IMR-90 (cell line): ENCODE results near the gene GPR153. TPM values are rescaled to one million over a fixed set of nuclear protein-coding genes. Genes with fewer than 3 reads are reported as not detected.

ENCODE experiments used
- ATAC-seq: fragments of 200-7000 bp; cut with Tn5 transposase; 2 replicates; pipeline ENCODE4 v1.9.1; 2020; ENCODE audit warnings: low read depth, mild to moderate bottlenecking, moderate library complexity
- BruUV-seq: library from RNA; stranded (reverse); fragments of 400-500 nt; replicated peaks from 2 replicates; lab custom pipeline; 2021; lab: Mats Ljungman, UMichigan
- CTCF ChIA-PET: fragments of 300-600 bp; formaldehyde crosslinking; extraction: SDS; loops from one replicate; lab custom pipeline; 2021; ENCODE audit warnings: antibody characterized with exemption; lab: Yijun Ruan, JAX
- POLR2A ChIA-PET: fragments of 300-600 bp; sonication (Branson Sonifier 250); formaldehyde crosslinking; loops from one replicate; lab custom pipeline; 2022; ENCODE audit warnings: antibody characterized with exemption; ENCODE audit not compliant: unreplicated experiment; lab: Charles Lee
- DNase-seq: peaks from one replicate; pipeline ENCODE4 v3.0.0; 2013
- H2AFZ ChIP-seq: replicated peaks from 2 replicates; pipeline ENCODE3; 2013; ENCODE audit warnings: low read length, mild to moderate bottlenecking; ENCODE audit not compliant: poor library complexity
- H2AK5ac ChIP-seq: 2 replicates; pipeline ENCODE4 v1.6.1; 2013; ENCODE audit warnings: low read depth, low read length, inconsistent platforms
- H2AK9ac ChIP-seq: replicated peaks from 2 replicates; pipeline ENCODE3; 2013; ENCODE audit warnings: mild to moderate bottlenecking, low read depth, low read length, moderate library complexity; ENCODE audit not compliant: poor library complexity
- H2BK120ac ChIP-seq: 2 replicates; pipeline ENCODE4 v1.6.1; 2013; ENCODE audit warnings: low read depth, low read length, inconsistent platforms
- H2BK15ac ChIP-seq: 3 replicates; pipeline ENCODE4 v1.6.1; 2013; ENCODE audit warnings: low read depth, low read length, inconsistent platforms
- H2BK20ac ChIP-seq: 2 replicates; pipeline ENCODE4 v1.6.1; 2013; ENCODE audit warnings: low read depth, mild to moderate bottlenecking, inconsistent platforms, low read length, moderate library complexity
- H2BK5ac ChIP-seq: 2 replicates; pipeline ENCODE4 v1.6.1; 2013; ENCODE audit warnings: mild to moderate bottlenecking, low read depth, low read length, inconsistent platforms; ENCODE audit not compliant: poor library complexity, severe bottlenecking
- H3K14ac ChIP-seq: replicated peaks from 2 replicates; pipeline ENCODE4 v1.6.1; 2013; ENCODE audit warnings: low read depth, low read length, inconsistent platforms
- H3K18ac ChIP-seq: 2 replicates; pipeline ENCODE4 v1.6.1; 2013; ENCODE audit warnings: low read depth, low read length, control low read depth
- H3K23ac ChIP-seq: 2 replicates; pipeline ENCODE4 v1.6.1; 2013; ENCODE audit warnings: low read depth, low read length, inconsistent platforms
- H3K27ac ChIP-seq: 2 replicates; pipeline ENCODE4 v1.5.1; 2013; ENCODE audit warnings: mild to moderate bottlenecking, control low read depth, low read length; ENCODE audit not compliant: insufficient read depth
- H3K27me3 ChIP-seq: 2 replicates; pipeline ENCODE4 v1.6.1; 2013; ENCODE audit warnings: low read length; ENCODE audit not compliant: control insufficient read depth, insufficient read depth
- H3K36me3 ChIP-seq: 2 replicates; pipeline ENCODE4 v1.6.1; 2013; ENCODE audit warnings: low read length, mixed read lengths; ENCODE audit not compliant: control insufficient read depth, insufficient read depth
- H3K4ac ChIP-seq: 2 replicates; pipeline ENCODE4 v1.6.1; 2013; ENCODE audit warnings: low read depth, low read length, inconsistent platforms
- H3K4me1 ChIP-seq: 2 replicates; pipeline ENCODE4 v1.6.1; 2013; ENCODE audit warnings: low read length, mixed read lengths; ENCODE audit not compliant: control insufficient read depth, insufficient read depth
- H3K4me2 ChIP-seq: 2 replicates; pipeline ENCODE4 v1.6.1; 2013; ENCODE audit warnings: low read depth, mild to moderate bottlenecking, control low read depth, low read length, moderate library complexity
- H3K4me3 ChIP-seq: 2 replicates; pipeline ENCODE4 v1.5.1; 2013; ENCODE audit warnings: low read depth, mild to moderate bottlenecking, control low read depth, low read length, moderate library complexity; ENCODE audit not compliant: insufficient read depth
- H3K56ac ChIP-seq: 2 replicates; pipeline ENCODE4 v1.6.1; 2013; ENCODE audit warnings: low read length, inconsistent platforms; ENCODE audit not compliant: insufficient read depth; ENCODE audit errors: extremely low read depth
- H3K79me1 ChIP-seq, 2 experiments: 2 replicates each; pipeline ENCODE4 v1.6.1; 2013; ENCODE audit warnings: low read length in 2 of 2, inconsistent platforms in 1 of 2, low read depth in 1 of 2
- H3K9ac ChIP-seq: 2 replicates; pipeline ENCODE4 v1.6.1; 2013; ENCODE audit warnings: low read depth, low read length, control low read depth
- H3K9me1 ChIP-seq: 2 replicates; pipeline ENCODE4 v1.6.1; 2013; ENCODE audit warnings: low read length, inconsistent platforms; ENCODE audit not compliant: insufficient read depth
- H3K9me3 ChIP-seq: 2 replicates; pipeline ENCODE4 v1.6.1; 2013; ENCODE audit warnings: low read length; ENCODE audit not compliant: control insufficient read depth, insufficient read depth
- H4K20me1 ChIP-seq: 2 replicates; pipeline ENCODE4 v1.6.1; 2013; ENCODE audit warnings: low read length, inconsistent platforms; ENCODE audit not compliant: insufficient read depth
- H4K5ac ChIP-seq: 2 replicates; pipeline ENCODE4 v1.6.1; 2013; ENCODE audit warnings: mild to moderate bottlenecking, low read depth, low read length, control low read depth
- H4K8ac ChIP-seq, 2 experiments: 2 replicates each; pipeline ENCODE4 v1.6.1; 2013; ENCODE audit warnings: low read depth in 2 of 2, low read length in 2 of 2, control low read depth in 1 of 2, inconsistent platforms in 1 of 2
- H4K91ac ChIP-seq: 2 replicates; pipeline ENCODE4 v1.6.1; 2013; ENCODE audit warnings: low read depth, low read length, inconsistent platforms; ENCODE audit not compliant: insufficient read depth
- NFE2L2 ChIP-seq: fragments of 150-350 bp; IDR thresholded peaks from 2 replicates; pipeline ENCODE4 v1.6.1; 2016; ENCODE audit warnings: low read depth, mild to moderate bottlenecking, low read length
- WGBS, 2 experiments: methylation state at CpG; one replicate each; pipeline versions ENCODE4 v1.1.5 to v1.1.7; 2013; ENCODE audit warnings: missing lambda C conversion rate in 2 of 2; ENCODE audit not compliant: insufficient read length in 1 of 2; ENCODE audit errors: extremely low coverage in 2 of 2; 5-methylcytosine and 5-hydroxymethylcytosine counted together
- dilution Hi-C: fragments of 300-500 bp; cut with HindIII; formaldehyde crosslinking; loops from one replicate; pipeline ENCODE4 v1.14.3; 2018; ENCODE audit warnings: low sequenced_read_pairs; ENCODE audit not compliant: unreplicated experiment
- in situ Hi-C: fragments of 300-500 bp; cut with MboI; formaldehyde crosslinking; loops from 3 replicates; pipeline ENCODE4 v1.14.3; 2019; ENCODE audit warnings: low sequenced_read_pairs, inconsistent platforms, mixed read lengths
- intact Hi-C: fragments of 100-400 bp; cut with micrococcal nuclease; formaldehyde crosslinking; loops from 2 replicates; pipeline ENCODE4 v1.10.0; 2022
- polyA plus RNA-seq, 3 experiments: library from polyadenylated mRNA; depleted of rRNA; stranded (reverse); fragments of >200 nt; gene quantifications; 2 replicates each; pipeline ENCODE4 v1.2.3, GENCODE V29; 2012; ENCODE audit warnings: low replicate concordance in 1 of 3
- total RNA-seq: library from RNA; depleted of rRNA; stranded (reverse); fragments of >200 nt; gene quantifications from 2 replicates; pipeline ENCODE4 v1.2.3, GENCODE V29; 2012

Gene GPR153
- total and polyA plus RNA-seq, 2 of the 4 experiments (the other 2 are of a cell fraction) = 1.8 to 5.2 TPM

DNA sequence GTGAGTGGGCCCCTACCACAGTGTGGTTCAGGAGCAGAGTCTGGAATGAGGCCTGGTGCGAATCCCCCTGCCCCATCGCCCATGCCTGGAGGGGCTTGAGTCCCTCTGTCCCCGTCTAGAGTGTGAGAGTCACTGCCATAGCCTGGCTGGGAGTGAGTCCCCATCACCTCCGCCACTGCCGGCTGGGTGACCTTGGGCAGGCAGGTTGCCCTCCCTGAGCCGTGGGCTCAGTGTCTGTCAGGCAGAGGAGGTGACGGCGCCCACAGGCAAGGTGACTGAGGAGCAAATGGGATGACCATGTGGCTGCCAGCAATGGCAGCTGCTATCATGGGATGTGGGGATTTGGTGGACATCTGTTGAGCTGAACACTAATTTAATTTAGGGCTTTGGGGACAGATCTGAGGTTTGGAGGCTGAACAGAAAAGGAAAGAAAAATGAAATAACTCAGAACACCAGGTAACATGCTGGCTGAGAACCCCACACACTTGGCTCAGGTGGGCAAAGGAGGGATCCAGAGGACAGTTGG, 38.1 kb upstream of the GPR153 start:
- H4K91ac ChIP-seq = no peak overlapping the region
- POLR2A ChIA-PET = no interaction called here
- H3K9me3 ChIP-seq = no peaks in the 10 kb centered on the region
- dilution Hi-C loops = no loop called here
- H3K36me3 ChIP-seq = no peaks in the 10 kb centered on the region
- no peak overlapping the region for H2BK15ac ChIP-seq
- no peaks in the 10 kb centered on the region for H3K27me3 ChIP-seq
- in situ Hi-C loops = no loop called here
- no peak overlapping the region for H3K23ac ChIP-seq
- no peak overlapping the region for H2BK120ac ChIP-seq
- no peak overlapping the region for H3K4me2 ChIP-seq
- no peak overlapping the region for H2BK20ac ChIP-seq
- ATAC-seq (no peak), DNase-seq (no peak)
- TF ChIP-seq NFE2L2 = no peak
- H2AK9ac ChIP-seq = no peak overlapping the region
- no peak overlapping the region for H4K8ac ChIP-seq
- H3K18ac ChIP-seq = no peak overlapping the region
- H3K9me1 ChIP-seq = peaks cover 7% of the 10 kb centered on the region; the same call in 1 of the 2 replicates
- H3K4ac ChIP-seq = no peak overlapping the region
- H3K4me3 ChIP-seq = no peak overlapping the region
- peaks cover 4 to 18% of the 10 kb centered on the region in 2 experiments; a peak in 3 of 4 replicates for H3K79me1 ChIP-seq
- no peak overlapping the region for H3K56ac ChIP-seq
- H2AK5ac ChIP-seq = no peak overlapping the region
- intact Hi-C loops = no loop called here
- no peak overlapping the region for H3K9ac ChIP-seq
- H4K5ac ChIP-seq = no peak overlapping the region
- CTCF ChIA-PET = no interaction called here
- H3K14ac ChIP-seq = no peak overlapping the region
- no peaks in the 10 kb centered on the region; the same call in 1 of the 2 replicates for H4K20me1 ChIP-seq
- BruUV-seq = no TSS peak
- no peak overlapping the region for H3K27ac ChIP-seq
- no peak overlapping the region for H2BK5ac ChIP-seq
- H3K4me1 ChIP-seq = no peaks in the 10 kb centered on the region
- 94% methylated on average over 3 of the region's 8 CpGs; no CpG with 5 or more reads in 1 of the 2 experiments for WGBS, 2 experiments
- H2AFZ ChIP-seq = no peak overlapping the region
